GM21717 (cell line): ENCODE results near the gene MORN1.

Source experiments
- ATAC-seq: cut with Tn5 transposase; IDR thresholded peaks from one replicate; pipeline ENCODE4 v1.9.1; 2021; ENCODE audit warnings: mild to moderate bottlenecking, moderate library complexity; ENCODE audit not compliant: unreplicated experiment

The MORN1 gene

GRCh38 chr1:2388004-2388913, 3.1 kb downstream of the MORN1 start:
- ATAC-seq = no peak

- ATAC-seq = no peak
Observed at GRCh38 chr1:2386636-2387611, 4.4 kb downstream of the MORN1 start.

GRCh38 chr1:2385606-2386280, 5.6 kb downstream of the MORN1 start:
- ATAC-seq = no peak

GRCh38 chr1:2384941-2385481, 6.3 kb downstream of the MORN1 start:
- ATAC-seq = no peak

- ATAC-seq = no peak
Observed at GRCh38 chr1:2384130-2384860, 7.1 kb downstream of the MORN1 start.

GRCh38 chr1:2383576-2383975, 7.8 kb downstream of the MORN1 start:
- no peak for ATAC-seq

GRCh38 chr1:2382621-2383361, 8.6 kb downstream of the MORN1 start:
- no peak for ATAC-seq

- no peak for ATAC-seq
Observed at GRCh38 chr1:2381741-2382620, 9.4 kb downstream of the MORN1 start.

GRCh38 chr1:2380816-2381591, 10.3 kb downstream of the MORN1 start:
- no peak for ATAC-seq

- ATAC-seq = no peak
Observed at GRCh38 chr1:2379733-2380404, 11.5 kb downstream of the MORN1 start.

- ATAC-seq = no peak
Observed at GRCh38 chr1:2378956-2379732, 12.2 kb downstream of the MORN1 start.

- no peak for ATAC-seq
Observed at GRCh38 chr1:2378441-2378851, 12.9 kb downstream of the MORN1 start.

- ATAC-seq = no peak
Observed at GRCh38 chr1:2377751-2378440, 13.5 kb downstream of the MORN1 start.

GRCh38 chr1:2376931-2377672, 14.3 kb downstream of the MORN1 start:
- no peak for ATAC-seq

GRCh38 chr1:2376261-2376741, 15.1 kb downstream of the MORN1 start:
- ATAC-seq = no peak
